K562 treated with DMSO at 1 percent for 12 hours (cell line): ENCODE data around the gene CHID1. TPM values are rescaled to one million over a fixed set of nuclear protein-coding genes. Genes with fewer than 3 reads are reported as not detected.

ENCODE experiments used
- total RNA-seq: library from RNA; unstranded; fragments of 300-600 nt; gene quantifications from 2 replicates; pipeline ENCODE4 v1.2.3, GENCODE V29; 2022; ENCODE audit not compliant: insufficient read depth

The CHID1 gene
- 58.8 and 61.8 TPM in 2 replicates for total RNA-seq

GRCh38 chr11:910589-911030, at the start of gene CHID1:
TSS of gene CHID1 (minus strand) at chr11:910810. CDS start at chr11:904816, 5,994 bp downstream.

GRCh38 chr11:925496-926301, 15.1 kb upstream of the CHID1 start, which contains the start of gene AP2A2:
TSS of gene AP2A2 (plus strand) at chr11:925870. CDS start at chr11:926022, 152 bp downstream.

DNA sequence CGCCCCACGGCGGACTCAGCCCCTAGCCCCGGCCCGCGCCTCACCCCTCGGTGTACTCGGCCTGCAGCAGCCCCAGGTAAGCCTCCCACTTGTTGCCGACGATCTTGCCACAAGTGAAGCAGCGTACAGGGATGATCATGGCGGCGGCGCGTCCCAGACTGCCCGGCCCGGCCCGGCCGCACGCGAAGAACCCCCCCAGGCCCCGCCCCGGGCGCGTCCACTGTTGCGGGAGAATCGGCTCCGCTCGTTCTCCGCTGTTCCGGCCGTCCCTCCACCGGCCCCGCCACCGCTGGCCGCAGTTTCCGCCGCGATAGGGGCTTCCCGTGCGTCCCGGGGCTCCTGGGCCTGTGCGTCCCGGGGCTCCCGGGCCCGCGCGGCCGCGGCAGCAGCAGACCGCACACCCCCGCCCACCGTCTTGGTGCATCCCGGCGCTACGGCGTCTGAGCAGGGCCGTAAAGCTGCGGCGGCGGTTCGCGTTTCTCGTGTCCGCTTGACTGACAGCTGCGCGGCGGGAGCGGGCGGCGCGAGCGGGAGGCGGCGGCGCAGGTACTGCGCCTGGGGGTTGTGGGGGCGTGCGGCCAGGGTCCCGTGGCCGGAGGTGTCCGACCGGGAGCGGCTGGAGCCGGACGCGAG, 68.1 kb downstream of the CHID1 start, which contains the start of the genes POLR2L and TSPAN4:
POLR2L (minus strand) TSS at position 160 of the 633 bp plus-strand sequence; CDS start at position 139, 21 bp downstream.
TSPAN4 (plus strand) TSS at position 483 of the 633 bp plus-strand sequence. CDS start 7,453 bp downstream, outside the sequence.

DNA sequence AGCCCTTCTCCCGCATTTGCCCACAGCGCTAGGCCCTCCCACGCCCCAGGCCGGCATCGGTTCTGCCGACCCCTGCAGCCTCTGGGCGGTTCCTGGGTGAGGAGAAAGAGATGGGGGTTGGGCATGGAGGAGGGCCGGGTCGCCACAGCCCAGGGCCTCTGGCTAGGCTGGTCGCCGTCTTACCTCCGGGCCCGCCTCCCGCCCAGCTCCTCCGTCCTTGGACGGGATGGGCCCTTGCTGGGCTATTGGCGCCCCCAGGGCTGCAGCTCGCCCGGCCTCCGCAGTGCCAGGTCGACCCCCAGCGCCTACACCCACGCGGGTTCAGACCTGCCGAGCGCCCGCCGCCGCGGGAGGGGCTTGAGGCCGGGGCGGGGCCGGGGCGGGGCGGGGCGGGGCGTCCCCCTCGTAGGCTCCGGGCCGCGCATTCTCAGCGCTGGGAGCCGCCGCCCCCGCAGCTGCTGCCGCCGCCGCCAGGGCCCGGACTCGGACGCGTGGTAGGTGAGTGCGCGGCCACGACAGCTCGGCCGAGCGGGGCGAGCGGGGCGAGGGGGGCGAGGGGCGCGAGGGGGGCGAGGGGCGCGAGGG, 78.0 kb downstream of the CHID1 start, which contains the start of gene CD151:
CD151 (plus strand) TSS at position 424 of the 585 bp plus-strand sequence. CDS start 3,118 bp downstream, outside the sequence.

GRCh38 chr11:827897-828192, 82.8 kb downstream of the CHID1 start, which contains the start of gene CRACR2B:
TSS of gene CRACR2B (plus strand) at chr11:827919. CDS start at chr11:828608, 689 bp downstream.

GRCh38 chr11:818396-819128, 92.0 kb downstream of the CHID1 start, which contains the start of gene PNPLA2:
TSS of gene PNPLA2 (plus strand) at chr11:818914. CDS start at chr11:819719, 805 bp downstream.

Other genes starting within 250 kb of the CHID1 start
- gene DEAF1, start 215.6 kb downstream of the CHID1 start, total RNA-seq: 51.5 and 67.2 TPM in 2 replicates
- gene TMEM80, start 215.0 kb downstream of the CHID1 start, total RNA-seq: 19.1 and 32.6 TPM in 2 replicates
- 5.2 and 7.1 TPM in 2 replicates for gene EPS8L2, start 204.6 kb downstream of the CHID1 start, total RNA-seq
- gene TALDO1, start 163.3 kb downstream of the CHID1 start, total RNA-seq: 543 and 606 TPM in 2 replicates
- gene GATD1, start 133.3 kb downstream of the CHID1 start, total RNA-seq: 27.5 and 66.9 TPM in 2 replicates
- 0.69 TPM in 1 of 2 replicates, not detected in the other for gene CEND1, start 120.7 kb downstream of the CHID1 start, total RNA-seq
- gene SLC25A22, start 112.5 kb downstream of the CHID1 start, total RNA-seq: 21.6 and 29.4 TPM in 2 replicates
- gene PIDD1, start 105.6 kb downstream of the CHID1 start, total RNA-seq: 22.8 and 31.5 TPM in 2 replicates
- gene RPLP2, start 100.8 kb downstream of the CHID1 start, total RNA-seq: 1,821 and 2,673 TPM in 2 replicates
- 139 and 145 TPM in 2 replicates for gene PNPLA2, start 91.9 kb downstream of the CHID1 start, total RNA-seq
- 17.9 and 22.6 TPM in 2 replicates for gene CRACR2B, start 82.9 kb downstream of the CHID1 start, total RNA-seq
- 123 and 132 TPM in 2 replicates for gene CD151, start 77.9 kb downstream of the CHID1 start, total RNA-seq
- gene POLR2L, start 68.3 kb downstream of the CHID1 start, total RNA-seq: 48.6 and 66.2 TPM in 2 replicates
- gene TSPAN4, start 68.0 kb downstream of the CHID1 start, total RNA-seq: 12.7 and 17.3 TPM in 2 replicates
- gene AP2A2, start 15.1 kb upstream of the CHID1 start, total RNA-seq: 28.6 and 50.2 TPM in 2 replicates
- not detected in 2 replicates for gene MUC6, start 125.9 kb upstream of the CHID1 start, total RNA-seq
- gene MUC2, start 164.1 kb upstream of the CHID1 start, total RNA-seq: not detected in 2 replicates
- gene MUC5AC, start 247.1 kb upstream of the CHID1 start, total RNA-seq: not detected in 2 replicates